ENCODE data around the gene SUGP2. TPM values are rescaled to one million over a fixed set of nuclear protein-coding genes. Genes with fewer than 3 reads are reported as not detected.

Gene SUGP2
- total and polyA plus RNA-seq, 12 donors: 22.0 to 291 (median 53.2) TPM

DNA sequence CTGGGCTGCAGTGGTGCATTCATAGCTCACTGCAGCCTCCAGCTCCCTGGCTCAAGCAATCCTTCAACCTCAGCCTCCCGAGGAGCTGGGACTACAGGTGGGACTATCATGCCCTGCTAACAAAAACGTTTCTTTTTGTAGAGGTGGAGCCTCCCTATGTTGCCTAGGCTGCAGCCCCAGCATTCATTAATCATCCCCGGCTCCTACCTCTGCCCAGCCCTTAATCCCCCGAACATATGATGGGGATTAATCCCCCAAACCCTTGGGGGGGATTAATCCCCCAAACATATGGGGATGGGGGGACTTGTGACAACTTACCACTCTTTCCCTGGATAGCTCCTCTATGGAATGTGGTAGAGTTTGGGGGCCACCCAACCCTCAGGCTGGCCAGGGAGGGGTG, 45.9 kb downstream of the SUGP2 start:
- Histone ChIP-seq H3K27me3 (peaks cover 2% of the 10 kb centered on the region), H3K36me3 (replicated peaks in 1 of 2) (peaks cover 0 to under 1% of the 10 kb centered on the region in 2 donors), H3K4me3 (no peak overlapping the region), H3K9me3 (replicated peaks in 1 of 3) (no peaks in the 10 kb centered on the region), H3K27ac (no peak overlapping the region), H3K4me1 (replicated peaks in 1 of 2) (peaks cover 3 to 8% of the 10 kb centered on the region in 2 donors)
- intact Hi-C loops (cut with DNase I): loop anchor here in 1 of 2 donors (10.0 kb wide), 1 partner anchor 93 kb away; the partner anchor contains the start of gene CERS1
- TF ChIP-seq POLR2A (IDR thresholded peaks at IDR 0.05): no peak
- TF ChIP-seq, protein P1, sequence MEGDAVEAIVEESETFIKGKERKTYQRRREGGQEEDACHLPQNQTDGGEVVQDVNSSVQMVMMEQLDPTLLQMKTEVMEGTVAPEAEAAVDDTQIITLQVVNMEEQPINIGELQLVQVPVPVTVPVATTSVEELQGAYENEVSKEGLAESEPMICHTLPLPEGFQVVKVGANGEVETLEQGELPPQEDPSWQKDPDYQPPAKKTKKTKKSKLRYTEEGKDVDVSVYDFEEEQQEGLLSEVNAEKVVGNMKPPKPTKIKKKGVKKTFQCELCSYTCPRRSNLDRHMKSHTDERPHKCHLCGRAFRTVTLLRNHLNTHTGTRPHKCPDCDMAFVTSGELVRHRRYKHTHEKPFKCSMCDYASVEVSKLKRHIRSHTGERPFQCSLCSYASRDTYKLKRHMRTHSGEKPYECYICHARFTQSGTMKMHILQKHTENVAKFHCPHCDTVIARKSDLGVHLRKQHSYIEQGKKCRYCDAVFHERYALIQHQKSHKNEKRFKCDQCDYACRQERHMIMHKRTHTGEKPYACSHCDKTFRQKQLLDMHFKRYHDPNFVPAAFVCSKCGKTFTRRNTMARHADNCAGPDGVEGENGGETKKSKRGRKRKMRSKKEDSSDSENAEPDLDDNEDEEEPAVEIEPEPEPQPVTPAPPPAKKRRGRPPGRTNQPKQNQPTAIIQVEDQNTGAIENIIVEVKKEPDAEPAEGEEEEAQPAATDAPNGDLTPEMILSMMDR (IDR thresholded peaks at IDR 0.05): no peak
- 47 to 87% (median 56%) methylated on average over 2 to 4 of the region's 4 CpGs for WGBS, 4 donors
- DNase-seq: no peak

- no peaks in the 10 kb centered on the region for H3K9me3 ChIP-seq (replicated peaks in 1 of 3)
- WGBS, 4 donors: 52 to 63% (median 56%) methylated on average over 7 of the region's 7 CpGs
- peaks cover 4% of the 10 kb centered on the region for H3K27me3 ChIP-seq
- H3K4me1 ChIP-seq (replicated peaks in 1 of 2): peaks cover 3 to 8% of the 10 kb centered on the region in 2 donors
- DNase-seq: peak; percentile 22 to 76 (median 43)
- TF ChIP-seq POLR2A (IDR thresholded peaks at IDR 0.05): no peak
- TF ChIP-seq, protein P1 (IDR thresholded peaks at IDR 0.05): no peak
- H3K36me3 ChIP-seq (replicated peaks in 1 of 2): no peaks in the 10 kb centered on the region
- peak overlapping the region in 2 of 5 donors; percentile 60 to 65 for H3K27ac ChIP-seq
- intact Hi-C loops (cut with DNase I): loop anchor here in 1 of 2 donors (10.0 kb wide), 1 partner anchor 90 kb away; the partner anchor contains the start of gene CERS1
- no peak overlapping the region for H3K4me3 ChIP-seq
Observed at GRCh38 chr19:18985257-18985656, 48.1 kb downstream of the SUGP2 start.

- H3K27ac ChIP-seq: no peak overlapping the region
- TF ChIP-seq POLR2A (IDR thresholded peaks at IDR 0.05): no peak
- TF ChIP-seq, protein P1 (IDR thresholded peaks at IDR 0.05): no peak
- H3K4me3 ChIP-seq: no peak overlapping the region
- no peak for DNase-seq
- H3K36me3 ChIP-seq (replicated peaks in 1 of 2): no peaks in the 10 kb centered on the region
- WGBS, 4 donors: 46 to 92% (median 73%) methylated on average over 1 to 3 of the region's 3 CpGs
- intact Hi-C loops (cut with DNase I): loop anchor here in 1 of 2 donors (5.0 to 10.0 kb wide), 2 partner anchors 42 to 89 kb away; partner anchors contain the start of genes CERS1 and HOMER3
- peaks cover 4% of the 10 kb centered on the region for H3K27me3 ChIP-seq
- no peaks in the 10 kb centered on the region for H3K9me3 ChIP-seq (replicated peaks in 1 of 3)
- peaks cover 3 to 8% of the 10 kb centered on the region in 2 donors for H3K4me1 ChIP-seq (replicated peaks in 1 of 2)
Observed at GRCh38 chr19:18984251-18984650, 49.1 kb downstream of the SUGP2 start.

DNA sequence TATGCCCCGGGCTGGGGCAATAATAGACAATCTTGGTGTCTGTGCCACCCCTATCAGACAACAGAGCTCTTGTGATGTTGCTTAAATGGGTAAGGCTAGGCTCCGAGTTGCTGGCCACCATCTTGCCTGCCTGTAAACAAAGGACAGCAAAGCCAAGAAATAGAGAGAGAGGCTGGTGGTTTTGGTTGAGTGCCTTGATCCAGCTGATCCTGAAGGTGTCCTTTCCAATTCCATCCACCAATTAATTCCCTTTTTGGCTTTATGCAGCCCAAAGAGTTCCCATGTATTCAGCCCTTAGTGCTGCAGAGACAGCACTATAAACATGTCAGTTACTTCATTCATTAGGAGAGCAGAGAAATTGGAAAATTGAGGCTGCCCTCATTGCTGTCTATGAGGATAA, 50.6 kb downstream of the SUGP2 start:
- H3K36me3 ChIP-seq (replicated peaks in 1 of 2): no peaks in the 10 kb centered on the region
- intact Hi-C loops (cut with DNase I): loop anchor here in 1 of 2 donors (5.0 to 10.0 kb wide), 2 partner anchors 40 to 88 kb away; partner anchors contain the start of genes CERS1 and HOMER3
- no peak overlapping the region for H3K27ac ChIP-seq
- no peak for DNase-seq
- no peaks in the 10 kb centered on the region for H3K9me3 ChIP-seq (replicated peaks in 1 of 3)
- 75 to 82% (median 80%) methylated on average over 2 of the region's 2 CpGs for WGBS, 4 donors
- H3K4me1 ChIP-seq (replicated peaks in 1 of 2): peaks cover 3 to 8% of the 10 kb centered on the region in 2 donors
- H3K4me3 ChIP-seq: no peak overlapping the region
- peaks cover 4% of the 10 kb centered on the region for H3K27me3 ChIP-seq
- TF ChIP-seq POLR2A (IDR thresholded peaks at IDR 0.05): no peak
- TF ChIP-seq, protein P1 (IDR thresholded peaks at IDR 0.05): no peak

All from adrenal gland (tissue), 12 donors.